ENCODE data around the gene ACACA.

The ACACA gene

DNA sequence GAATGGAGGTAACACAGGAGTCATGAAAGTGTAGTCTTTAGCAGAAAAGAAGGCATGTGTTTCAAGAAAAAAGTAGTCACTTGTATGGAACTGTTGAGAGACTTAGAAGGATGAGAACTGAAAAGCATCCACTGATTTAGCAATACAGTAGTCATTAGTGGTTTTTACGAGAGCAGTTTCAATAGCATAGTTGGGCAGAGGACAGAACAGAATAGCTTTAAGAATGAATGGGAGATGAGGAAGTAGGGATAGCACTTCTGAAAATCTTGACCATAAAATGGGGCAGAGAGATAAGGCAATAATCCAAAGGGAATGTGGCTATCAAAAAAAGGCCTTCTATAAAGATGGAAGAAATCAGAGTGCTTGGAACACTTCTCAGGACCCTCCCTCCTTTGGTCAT is 95.7 kb downstream of the ACACA start:
- no peak for DNase-seq (ENCODE audit: low read depth)
- no peak overlapping the region for H3K4me3 ChIP-seq (ENCODE audit: low read depth, low read length)
- TF ChIP-seq, protein P1, sequence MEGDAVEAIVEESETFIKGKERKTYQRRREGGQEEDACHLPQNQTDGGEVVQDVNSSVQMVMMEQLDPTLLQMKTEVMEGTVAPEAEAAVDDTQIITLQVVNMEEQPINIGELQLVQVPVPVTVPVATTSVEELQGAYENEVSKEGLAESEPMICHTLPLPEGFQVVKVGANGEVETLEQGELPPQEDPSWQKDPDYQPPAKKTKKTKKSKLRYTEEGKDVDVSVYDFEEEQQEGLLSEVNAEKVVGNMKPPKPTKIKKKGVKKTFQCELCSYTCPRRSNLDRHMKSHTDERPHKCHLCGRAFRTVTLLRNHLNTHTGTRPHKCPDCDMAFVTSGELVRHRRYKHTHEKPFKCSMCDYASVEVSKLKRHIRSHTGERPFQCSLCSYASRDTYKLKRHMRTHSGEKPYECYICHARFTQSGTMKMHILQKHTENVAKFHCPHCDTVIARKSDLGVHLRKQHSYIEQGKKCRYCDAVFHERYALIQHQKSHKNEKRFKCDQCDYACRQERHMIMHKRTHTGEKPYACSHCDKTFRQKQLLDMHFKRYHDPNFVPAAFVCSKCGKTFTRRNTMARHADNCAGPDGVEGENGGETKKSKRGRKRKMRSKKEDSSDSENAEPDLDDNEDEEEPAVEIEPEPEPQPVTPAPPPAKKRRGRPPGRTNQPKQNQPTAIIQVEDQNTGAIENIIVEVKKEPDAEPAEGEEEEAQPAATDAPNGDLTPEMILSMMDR (IDR thresholded peaks at IDR 0.05; ENCODE audit: insufficient read depth, low read depth, low read length, missing control alignments) = no peak

DNA sequence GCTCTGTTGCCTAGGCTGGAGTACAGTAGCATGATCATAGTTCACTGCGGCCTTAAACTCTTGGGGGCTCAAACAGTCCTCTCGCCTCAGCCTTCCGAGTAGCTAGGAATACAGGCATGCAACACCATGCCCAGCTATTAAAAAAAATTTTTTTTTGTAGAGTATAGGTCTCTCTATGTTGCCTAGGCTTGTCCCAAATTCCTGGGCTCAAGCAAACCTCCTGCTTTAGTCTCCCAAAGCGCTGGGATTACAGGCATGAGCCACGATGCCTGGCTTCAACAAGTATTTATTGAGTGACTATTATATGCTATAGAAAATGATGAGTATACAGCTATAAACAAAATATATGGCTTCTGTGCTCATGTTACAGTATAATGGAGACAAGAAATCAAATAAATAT is 97.6 kb downstream of the ACACA start:
- TF ChIP-seq, protein P1 (IDR thresholded peaks at IDR 0.05; ENCODE audit: insufficient read depth, low read depth, low read length, missing control alignments) = no peak
- H3K4me3 ChIP-seq (ENCODE audit: low read depth, low read length) = no peak overlapping the region
- DNase-seq (ENCODE audit: low read depth) = no peak

DNA sequence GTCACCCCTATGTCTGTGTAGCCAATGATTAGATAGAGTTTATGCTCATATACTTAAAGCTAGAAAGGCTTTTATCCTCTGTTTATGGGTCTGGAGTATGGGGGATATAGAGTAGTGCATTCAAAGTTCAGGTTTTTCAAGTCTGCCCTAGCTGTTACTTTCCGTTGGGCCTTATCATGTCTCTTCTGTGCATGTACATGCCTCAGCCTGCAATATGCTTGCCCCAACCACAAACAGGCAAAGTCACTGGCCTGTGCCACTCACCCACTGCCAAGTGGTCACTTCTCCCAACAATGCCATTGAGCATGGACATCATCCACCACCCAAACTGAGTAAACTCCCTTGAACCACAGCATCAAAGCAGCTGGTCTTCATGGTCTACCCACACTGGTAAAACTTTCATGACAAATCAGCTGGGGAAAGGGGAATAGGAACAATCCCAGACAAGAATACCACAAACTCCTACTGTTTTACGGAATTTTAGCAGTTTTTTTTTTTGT is 101.2 kb downstream of the ACACA start:
- no peak for DNase-seq (ENCODE audit: low read depth)
- TF ChIP-seq, protein P1 (IDR thresholded peaks at IDR 0.05; ENCODE audit: insufficient read depth, low read depth, low read length, missing control alignments) = no peak
- no peak overlapping the region for H3K4me3 ChIP-seq (ENCODE audit: low read depth, low read length)

- no peak for DNase-seq (ENCODE audit: low read depth)
- TF ChIP-seq, protein P1 (IDR thresholded peaks at IDR 0.05; ENCODE audit: insufficient read depth, low read depth, low read length, missing control alignments) = no peak
- H3K4me3 ChIP-seq (ENCODE audit: low read depth, low read length) = no peak overlapping the region
These were observed 105.3 kb downstream of the ACACA start for GRCh38 chr17:37301288-37301687.

- TF ChIP-seq, protein P1 (IDR thresholded peaks at IDR 0.05; ENCODE audit: insufficient read depth, low read depth, low read length, missing control alignments) = no peak
- DNase-seq (ENCODE audit: low read depth) = no peak
- no peak overlapping the region for H3K4me3 ChIP-seq (ENCODE audit: low read depth, low read length)
These were observed 106.0 kb downstream of the ACACA start for GRCh38 chr17:37300683-37301082.

- no peak for DNase-seq (ENCODE audit: low read depth)
- TF ChIP-seq, protein P1 (IDR thresholded peaks at IDR 0.05; ENCODE audit: insufficient read depth, low read depth, low read length, missing control alignments) = no peak
- H3K4me3 ChIP-seq (ENCODE audit: low read depth, low read length) = no peak overlapping the region
These were observed 107.2 kb downstream of the ACACA start for GRCh38 chr17:37299257-37299980.

GRCh38 chr17:37295888-37296287 is 110.7 kb downstream of the ACACA start:
- TF ChIP-seq, protein P1 (IDR thresholded peaks at IDR 0.05; ENCODE audit: insufficient read depth, low read depth, low read length, missing control alignments) = no peak
- DNase-seq (ENCODE audit: low read depth) = no peak
- no peak overlapping the region for H3K4me3 ChIP-seq (ENCODE audit: low read depth, low read length)
